Common myeloid progenitor, CD34-positive (primary cell): Measurements from ENCODE around the gene GRIFIN.

Experiments
- CTCF ChIA-PET: fragments of 350-600 bp; sonication (Branson Sonifier 250); formaldehyde crosslinking; loops from one replicate; lab custom pipeline; 2021; ENCODE audit warnings: antibody characterized with exemption; lab: Charles Lee
- POLR2A ChIA-PET: fragments of 350-600 bp; sonication (Branson Sonifier 250); formaldehyde crosslinking; loops from one replicate; lab custom pipeline; 2021; ENCODE audit warnings: antibody characterized with exemption; lab: Charles Lee
- DNase-seq, 3 donors: peaks; one replicate each; pipeline versions ENCODE4 v3.0.0 to v3.0.0-alpha.2; 2013
- H3K27ac ChIP-seq, 2 experiments: 1 replicate in 1 of 2; 2 replicates in 1 of 2; pipeline ENCODE4 v1.7.0; 2013; ENCODE audit warnings: inconsistent platforms in 2 of 2, low read length in 2 of 2, mild to moderate bottlenecking in 2 of 2, low read depth in 1 of 2, moderate library complexity in 1 of 2; ENCODE audit not compliant: severe bottlenecking in 2 of 2, insufficient read depth in 1 of 2, poor library complexity in 1 of 2
- H3K27me3 ChIP-seq, 5 experiments: replicated peaks in 2 of 5; 1 replicate in 3 of 5; 2 replicates in 2 of 5; pipeline versions ENCODE4 v1.6.1 to v1.7.0; 2013; ENCODE audit warnings: low read length in 4 of 5, mild to moderate bottlenecking in 2 of 5, moderate library complexity in 2 of 5, inconsistent platforms in 1 of 5; ENCODE audit not compliant: insufficient read depth in 5 of 5, control insufficient read depth in 4 of 5
- H3K36me3 ChIP-seq, 4 experiments: 1 replicate in 2 of 4; 2 replicates in 2 of 4; pipeline versions ENCODE4 v1.6.1 to v1.7.0; 2013; ENCODE audit warnings: low read length in 3 of 4, control low read depth in 1 of 4, mild to moderate bottlenecking in 1 of 4; ENCODE audit not compliant: control insufficient read depth in 4 of 4, insufficient read depth in 4 of 4
- H3K4me1 ChIP-seq, 4 experiments: 1 replicate in 3 of 4; 2 replicates in 1 of 4; pipeline versions ENCODE4 v1.6.1 to v1.7.1; 2013; ENCODE audit warnings: low read length in 3 of 4, mild to moderate bottlenecking in 3 of 4, control low read depth in 1 of 4, inconsistent platforms in 1 of 4, moderate library complexity in 1 of 4; ENCODE audit not compliant: control insufficient read depth in 4 of 4, insufficient read depth in 4 of 4; ENCODE audit errors: control extremely low read depth in 1 of 4
- H3K4me3 ChIP-seq, 7 experiments: 1 replicate in 4 of 7; 2 replicates in 3 of 7; pipeline versions ENCODE4 v1.5.1 to v1.7.0; 2013; ENCODE audit warnings: mild to moderate bottlenecking in 7 of 7, low read length in 6 of 7, moderate library complexity in 6 of 7, inconsistent platforms in 2 of 7, low read depth in 2 of 7, control low read depth in 1 of 7; ENCODE audit not compliant: insufficient read depth in 4 of 7, control insufficient read depth in 1 of 7; ENCODE audit errors: extremely low read depth in 1 of 7
- H3K9me3 ChIP-seq, 5 experiments: 1 replicate in 4 of 5; 2 replicates in 1 of 5; pipeline versions ENCODE4 v1.6.1 to v1.7.1; 2013; ENCODE audit warnings: low read length in 4 of 5, mild to moderate bottlenecking in 2 of 5, inconsistent platforms in 1 of 5, low read depth in 1 of 5, moderate library complexity in 1 of 5; ENCODE audit not compliant: control insufficient read depth in 4 of 5, insufficient read depth in 2 of 5; ENCODE audit errors: control extremely low read depth in 1 of 5
- WGBS: methylation state at CpG from one replicate; pipeline ENCODE4 v1.1.5; 2013; ENCODE audit not compliant: insufficient coverage; 5-methylcytosine and 5-hydroxymethylcytosine counted together

Gene GRIFIN

DNA sequence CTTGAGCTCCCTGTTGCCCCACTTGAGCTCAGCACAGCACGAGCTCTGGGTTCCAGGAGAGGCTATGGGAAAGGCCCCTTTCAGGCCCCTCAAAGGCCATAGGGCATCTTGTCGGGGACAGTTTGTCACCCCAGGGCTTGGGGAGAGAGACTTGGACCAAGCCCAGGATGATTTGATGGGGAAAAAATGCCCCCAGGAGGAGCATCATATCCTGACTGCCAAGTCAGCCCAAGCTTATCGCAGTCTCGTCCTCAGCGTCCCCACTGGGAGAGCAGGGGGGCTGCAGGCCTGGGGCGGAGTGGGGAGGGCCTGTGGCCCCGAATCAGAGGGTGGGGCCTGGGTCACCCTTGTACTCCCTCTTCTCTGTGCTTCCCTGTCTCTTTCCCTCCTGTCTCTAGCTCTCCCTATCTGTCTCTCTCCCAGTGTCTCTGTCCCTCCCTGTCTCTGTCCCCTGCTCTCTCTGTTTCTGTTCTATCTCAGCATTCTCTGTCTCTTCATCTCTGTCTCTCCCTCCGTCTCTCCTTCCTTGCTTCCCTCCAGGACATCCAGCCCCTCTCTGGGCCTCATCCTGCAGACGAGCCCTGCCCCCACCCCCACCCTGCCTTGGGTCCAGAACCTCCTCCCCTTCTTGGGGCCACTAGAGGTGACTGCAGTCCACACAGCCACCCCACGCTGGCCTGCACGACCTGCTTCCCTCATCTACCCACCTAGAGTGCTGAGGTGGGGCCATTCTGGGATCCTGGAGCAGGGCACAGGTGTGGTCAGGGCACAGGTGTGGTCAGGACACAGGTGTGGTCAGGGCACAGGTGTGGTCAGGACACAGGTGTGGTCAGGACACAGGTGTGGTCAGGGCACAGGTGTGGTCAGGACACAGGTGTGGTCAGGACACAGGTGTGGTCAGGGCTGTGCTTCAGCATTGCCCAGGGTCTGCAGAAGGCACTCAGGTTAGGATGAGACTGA is 17.3 kb upstream of the GRIFIN start:
- ChIA-PET POLR2A (interaction anchor here (0.7 kb wide), 1 partner anchor 35 kb away, joined by 3 read pairs; no protein-coding TSS in a partner anchor), CTCF (interaction anchor here (0.8 to 1.5 kb wide), 5 partner anchors 9 to 18 kb away, joined by 3 to 6 read pairs (median 4); no protein-coding TSS in a partner anchor)
- Histone ChIP-seq H3K4me1 (peaks cover 0 to 45% (median 39%) of the 10 kb centered on the region in 4 experiments), H3K27ac (no peak overlapping the region), H3K4me3 (no peak overlapping the region), H3K9me3 (no peaks in the 10 kb centered on the region), H3K27me3 (no peaks in the 10 kb centered on the region), H3K36me3 (no peaks in the 10 kb centered on the region)
- 91% methylated on average over 6 of the region's 11 CpGs for WGBS
- DNase-seq: no peak

DNA sequence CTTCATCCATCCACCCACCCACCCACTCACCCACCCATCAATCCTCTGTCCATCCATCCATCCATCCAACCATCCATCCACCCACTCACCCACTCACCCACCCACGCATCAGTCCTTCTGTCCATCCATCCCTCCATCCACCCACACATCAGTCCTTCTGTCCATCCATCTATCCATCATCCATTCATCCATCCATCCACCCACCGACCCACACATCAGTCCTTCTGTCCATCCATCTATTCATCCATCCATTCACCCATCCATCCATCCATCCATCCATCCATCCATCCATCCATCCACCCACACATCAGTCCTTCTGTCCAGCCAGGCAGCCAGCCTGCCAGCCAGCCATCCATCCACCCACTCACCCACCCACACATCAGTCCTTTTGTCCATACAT is 15.8 kb upstream of the GRIFIN start:
- ChIA-PET CTCF (interaction anchor here (1.4 kb wide), 1 partner anchor 18 kb away, joined by 6 read pairs; no protein-coding TSS in a partner anchor), POLR2A (no interaction called here)
- no peaks in the 10 kb centered on the region for H3K36me3 ChIP-seq
- peaks cover 0 to 32% (median 26%) of the 10 kb centered on the region in 4 experiments for H3K4me1 ChIP-seq
- 100% methylated on average over 2 of the region's 2 CpGs for WGBS
- no peak for DNase-seq
- no peaks in the 10 kb centered on the region for H3K27me3 ChIP-seq
- H3K9me3 ChIP-seq: no peaks in the 10 kb centered on the region
- H3K27ac ChIP-seq: no peak overlapping the region
- no peak overlapping the region for H3K4me3 ChIP-seq

DNA sequence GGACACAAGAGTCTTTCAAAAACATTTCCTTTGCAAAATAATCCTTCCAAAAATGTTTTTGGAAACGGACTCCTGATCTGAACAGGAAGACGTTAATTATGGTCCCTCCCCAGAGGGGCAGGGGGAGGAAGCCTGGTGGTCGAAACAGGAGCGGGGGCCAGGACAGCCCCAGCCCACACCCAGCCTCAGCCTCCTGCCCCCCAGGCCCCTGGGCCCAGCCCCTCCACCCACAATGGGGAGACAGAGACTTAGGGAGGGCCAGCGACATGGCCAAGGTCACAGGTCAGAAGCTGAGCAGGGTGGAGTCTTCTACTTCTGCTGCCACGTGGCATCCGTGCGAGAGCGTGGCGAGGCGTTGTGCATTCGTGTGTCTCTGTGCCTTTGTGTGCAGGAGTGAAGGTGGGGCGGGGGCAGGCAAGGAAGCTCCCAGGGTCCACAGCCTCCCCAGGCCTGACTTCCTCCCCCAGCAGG is 14.0 kb upstream of the GRIFIN start:
- POLR2A ChIA-PET: no interaction called here

DNA sequence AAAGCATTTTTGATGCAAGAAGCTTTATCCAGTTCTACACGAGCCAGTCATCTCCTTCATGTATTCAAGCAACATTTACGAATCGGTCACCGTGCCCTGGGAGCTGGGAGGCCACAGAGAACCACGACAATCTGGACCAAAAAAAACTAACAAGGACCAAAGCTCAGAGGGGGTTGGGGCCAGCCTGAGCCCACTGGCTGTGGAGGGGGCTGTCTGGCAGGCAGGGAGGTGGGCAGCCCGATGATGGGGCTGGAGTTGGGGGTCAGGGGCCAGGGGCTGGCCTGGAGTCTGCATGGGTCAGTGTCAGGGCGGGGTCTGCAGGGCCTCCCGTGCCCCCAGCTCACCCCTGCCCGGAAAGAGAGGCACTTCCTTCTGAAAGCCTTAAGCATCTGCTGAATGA is 12.5 kb upstream of the GRIFIN start:
- no peaks in the 10 kb centered on the region for H3K9me3 ChIP-seq
- peaks cover 0 to 19% (median 17%) of the 10 kb centered on the region in 4 experiments for H3K4me1 ChIP-seq
- POLR2A ChIA-PET: interaction anchor here (1.0 kb wide), 1 partner anchor 10 kb away, joined by 3 read pairs; no protein-coding TSS in a partner anchor
- WGBS: 34% methylated on average over 4 of the region's 9 CpGs
- CTCF ChIA-PET: interaction anchor here (1.7 to 2.5 kb wide), 3 partner anchors 10 to 35 kb away, joined by 4 to 11 read pairs (median 9); no protein-coding TSS in a partner anchor
- no peak for DNase-seq
- H3K27me3 ChIP-seq: no peaks in the 10 kb centered on the region
- H3K4me3 ChIP-seq: no peak overlapping the region
- no peak overlapping the region for H3K27ac ChIP-seq
- H3K36me3 ChIP-seq: no peaks in the 10 kb centered on the region

More for the DNA sequence above, 14.0 kb upstream of the GRIFIN start:
- 69% methylated on average over 12 of the region's 13 CpGs for WGBS
- Histone ChIP-seq H3K9me3 (no peaks in the 10 kb centered on the region), H3K27ac (no peak overlapping the region), H3K4me3 (no peak overlapping the region), H3K27me3 (no peaks in the 10 kb centered on the region), H3K4me1 (peaks cover 0 to 32% (median 26%) of the 10 kb centered on the region in 4 experiments), H3K36me3 (no peaks in the 10 kb centered on the region)
- CTCF ChIA-PET: interaction anchor here (0.7 kb wide), 1 partner anchor 10 kb away, joined by 4 read pairs; no protein-coding TSS in a partner anchor
- no peak for DNase-seq

DNA sequence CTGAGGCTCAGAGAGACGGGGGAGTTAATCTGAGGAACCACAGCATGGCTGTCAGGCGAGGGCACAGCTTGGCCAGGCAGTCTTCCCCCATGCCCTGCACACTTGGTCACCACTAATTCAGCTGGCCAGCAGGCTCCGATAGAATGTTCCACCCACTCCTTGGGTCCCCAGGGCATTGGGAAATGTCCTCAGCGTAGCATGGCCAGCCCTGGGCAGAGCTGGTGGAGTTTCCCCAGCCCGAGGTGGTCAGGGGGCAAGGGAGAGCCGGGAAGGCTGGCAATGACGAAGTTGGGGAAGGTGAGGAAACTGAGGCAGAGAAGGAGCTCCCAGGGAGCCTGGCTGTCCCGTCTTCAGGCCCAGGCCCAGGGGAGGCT is 12.1 kb upstream of the GRIFIN start:
- WGBS: 98% methylated on average over 8 of the region's 8 CpGs
- H3K4me1 ChIP-seq: peaks cover 0 to 18% (median 15%) of the 10 kb centered on the region in 4 experiments
- ChIA-PET POLR2A (interaction anchor here (1.0 kb wide), 1 partner anchor 10 kb away, joined by 3 read pairs; no protein-coding TSS in a partner anchor), CTCF (interaction anchor here (1.7 to 2.5 kb wide), 3 partner anchors 9 to 36 kb away, joined by 4 to 11 read pairs (median 9); no protein-coding TSS in a partner anchor)
- H3K36me3 ChIP-seq: no peaks in the 10 kb centered on the region
- no peaks in the 10 kb centered on the region for H3K27me3 ChIP-seq
- no peak for DNase-seq
- no peaks in the 10 kb centered on the region for H3K9me3 ChIP-seq
- H3K4me3 ChIP-seq: no peak overlapping the region
- H3K27ac ChIP-seq: no peak overlapping the region

DNA sequence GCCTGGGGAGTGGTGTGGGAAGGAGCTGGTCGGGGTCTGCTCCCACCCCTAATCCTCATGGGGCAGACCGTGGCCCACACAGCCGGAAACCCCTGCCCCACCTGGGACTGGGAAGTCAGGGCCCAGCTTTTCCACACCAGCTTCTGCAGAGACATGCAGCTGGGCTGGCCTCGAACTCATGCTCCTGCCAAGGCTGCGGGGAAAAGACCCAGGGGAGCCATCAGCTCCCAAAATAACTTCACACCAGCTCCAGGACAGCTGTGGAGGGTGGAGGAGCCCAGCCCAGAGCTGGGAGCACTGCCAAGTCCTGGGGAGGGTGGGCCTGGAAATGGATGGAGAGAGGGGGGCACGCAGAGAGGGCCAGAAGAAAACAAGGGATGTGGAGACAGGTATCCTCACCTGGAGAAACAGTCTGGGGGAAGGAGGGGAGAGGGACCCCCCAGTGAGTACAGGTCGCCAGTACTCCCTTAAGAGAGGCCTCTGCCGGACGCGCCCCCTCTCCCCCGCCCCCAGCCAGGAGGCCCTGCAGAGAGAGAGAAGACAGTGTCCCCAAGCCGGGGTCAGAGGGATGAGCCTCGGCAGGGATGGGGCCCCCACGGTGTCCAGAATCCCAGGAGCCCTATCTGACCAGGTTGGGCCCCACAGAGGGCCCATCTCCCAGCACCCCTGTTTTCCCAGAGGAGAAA is 11.5 kb upstream of the GRIFIN start:
- Histone ChIP-seq H3K9me3 (peaks cover 0 to 4% (median 0%) of the 10 kb centered on the region in 5 experiments), H3K27me3 (no peaks in the 10 kb centered on the region), H3K4me1 (peaks cover 0 to 18% (median 14%) of the 10 kb centered on the region in 4 experiments), H3K4me3 (no peak overlapping the region), H3K36me3 (no peaks in the 10 kb centered on the region), H3K27ac (no peak overlapping the region)
- ChIA-PET CTCF (interaction anchor here (1.7 to 2.5 kb wide), 3 partner anchors 9 to 36 kb away, joined by 4 to 11 read pairs (median 9); no protein-coding TSS in a partner anchor), POLR2A (no interaction called here)
- DNase-seq: no peak
- 88% methylated on average over 6 of the region's 14 CpGs for WGBS
